ENCODE measurements around the gene ANKRD40. TPM values are rescaled to one million over a fixed set of nuclear protein-coding genes. Genes with fewer than 3 reads are reported as not detected.

ANKRD40 gene
- total RNA-seq, 1 experiment from 2014 or later: 72.0 TPM

DNA sequence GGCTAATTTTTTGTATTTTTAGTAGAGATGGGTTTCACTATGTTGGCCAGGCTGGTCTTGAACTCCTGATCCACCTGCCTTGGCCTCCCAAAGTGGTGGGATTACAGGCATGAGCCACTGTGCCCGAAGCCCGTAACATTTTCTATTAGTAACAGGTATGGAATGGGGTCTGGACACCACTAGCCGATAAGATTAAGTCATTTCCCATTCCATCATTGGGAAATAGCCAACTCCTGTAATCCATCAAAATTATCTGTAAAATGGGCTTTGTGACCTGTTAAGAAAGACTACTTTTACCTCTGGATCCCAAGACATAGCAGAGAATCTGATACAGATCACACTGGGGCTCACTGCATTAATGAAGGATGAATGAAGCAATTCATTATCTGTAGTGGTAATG lies 7.8 kb upstream of the ANKRD40 start:
- H3K9me3 ChIP-seq (ENCODE audit: control insufficient read depth in 1 of 2, insufficient read depth in 1 of 2, low read depth in 1 of 2, low read length in 2 of 2): no peaks in the 10 kb centered on the region
- peak overlapping the region; percentile 45 for H2AFZ ChIP-seq (ENCODE audit: low read depth, low read length, poor library complexity, severe bottlenecking)
- peaks cover 12% of the 10 kb centered on the region for H3K79me2 ChIP-seq (ENCODE audit: insufficient read depth, low read length)
- no peak for DNase-seq (ENCODE audit: low read depth, low spot score)
- BruUV-seq (replicated peaks): no TSS peak
- peaks cover 10 to 30% of the 10 kb centered on the region in 2 experiments for H3K4me1 ChIP-seq (ENCODE audit: control insufficient read depth in 1 of 2, insufficient read depth in 2 of 2, low read length in 2 of 2)
- ChIA-PET CTCF (no interaction called here), POLR2A (interaction anchor here (1.5 kb wide), 1 partner anchor 10 kb away, joined by 4 read pairs; no protein-coding TSS in a partner anchor), RAD21 (ENCODE audit: low non-redundant PET in 1 of 2, low total read pairs in 2 of 2, uncharacterized antibody in 2 of 2, unreplicated experiment in 2 of 2) (no interaction called here)
- H3K4me2 ChIP-seq (ENCODE audit: low read length): no peak overlapping the region
- H3K27me3 ChIP-seq (ENCODE audit: insufficient read depth, low read length): no peaks in the 10 kb centered on the region
- H3K36me3 ChIP-seq (ENCODE audit: control insufficient read depth in 1 of 2, insufficient read depth in 2 of 2, low read length in 2 of 2): no peaks in the 10 kb centered on the region
- intact Hi-C loops (cut with micrococcal nuclease): no loop called here
- H4K20me1 ChIP-seq (ENCODE audit: insufficient read depth): peaks cover 3% of the 10 kb centered on the region; the same call in 1 of the 2 replicates
- no peak overlapping the region for H3K9ac ChIP-seq (ENCODE audit: low read length)
- no peak overlapping the region for H3K27ac ChIP-seq (ENCODE audit: low read depth, low read length)
- ATAC-seq: no peak
- no peak overlapping the region for H3K4me3 ChIP-seq (replicated peaks in 1 of 2; ENCODE audit: low read depth in 1 of 2, low read length in 2 of 2)
- H3K9me2 ChIP-seq (ENCODE audit: insufficient read depth): no peaks in the 10 kb centered on the region
- no peak for TF ChIP-seq ELF1 (IDR thresholded peaks at IDR 0.05; ENCODE audit: borderline replicate concordance, low read depth)
- TF ChIP-seq POLR2A (IDR thresholded peaks at IDR 0.05; ENCODE audit: borderline replicate concordance, extremely low read depth, insufficient read depth, insufficient read length): no peak
- TF ChIP-seq SIN3A (IDR thresholded peaks at IDR 0.05; ENCODE audit: low read depth): no peak
- TF ChIP-seq, protein P1, sequence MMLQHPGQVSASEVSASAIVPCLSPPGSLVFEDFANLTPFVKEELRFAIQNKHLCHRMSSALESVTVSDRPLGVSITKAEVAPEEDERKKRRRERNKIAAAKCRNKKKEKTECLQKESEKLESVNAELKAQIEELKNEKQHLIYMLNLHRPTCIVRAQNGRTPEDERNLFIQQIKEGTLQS (IDR thresholded peaks at IDR 0.05): no peak
- no peak for TF ChIP-seq RAD21 (IDR thresholded peaks at IDR 0.05; ENCODE audit: low read depth)
- TF ChIP-seq SRF (IDR thresholded peaks at IDR 0.05; ENCODE audit: low read depth): no peak
- TF ChIP-seq, protein P2, sequence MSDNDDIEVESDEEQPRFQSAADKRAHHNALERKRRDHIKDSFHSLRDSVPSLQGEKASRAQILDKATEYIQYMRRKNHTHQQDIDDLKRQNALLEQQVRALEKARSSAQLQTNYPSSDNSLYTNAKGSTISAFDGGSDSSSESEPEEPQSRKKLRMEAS (IDR thresholded peaks at IDR 0.05): no peak
- no peak for TF ChIP-seq CBX3 (IDR thresholded peaks at IDR 0.05; ENCODE audit: low read depth)
- TF ChIP-seq YY1 (IDR thresholded peaks at IDR 0.05; ENCODE audit: extremely low read depth, insufficient replicate concordance, low read depth, low read length): no peak
- TF ChIP-seq CEBPB (IDR thresholded peaks at IDR 0.05; ENCODE audit: low read depth): no peak

DNA sequence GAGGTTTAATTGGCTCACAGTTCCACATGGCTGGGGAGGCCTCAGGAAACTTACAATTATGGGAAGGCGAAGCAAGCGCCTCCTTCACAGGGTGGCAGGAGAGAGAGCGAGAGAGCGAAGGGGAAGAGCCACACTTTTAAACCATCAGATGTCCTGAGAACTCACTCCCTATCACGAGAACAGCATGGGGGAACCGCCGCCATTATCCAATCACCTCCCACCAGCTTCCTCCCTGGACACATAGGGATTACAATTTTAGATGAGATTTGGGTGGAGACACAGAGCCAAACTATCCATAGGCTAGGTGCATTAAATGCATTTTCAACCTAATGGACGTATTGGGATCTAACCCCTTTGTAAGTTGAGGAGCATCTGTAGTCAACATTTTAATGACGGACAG lies 4.9 kb upstream of the ANKRD40 start:
- Histone ChIP-seq H3K9me2 (ENCODE audit: insufficient read depth) (no peaks in the 10 kb centered on the region), H2AFZ (ENCODE audit: low read depth, low read length, poor library complexity, severe bottlenecking) (no peak overlapping the region), H3K27me3 (ENCODE audit: insufficient read depth, low read length) (no peaks in the 10 kb centered on the region), H3K27ac (ENCODE audit: low read depth, low read length) (no peak overlapping the region), H3K36me3 (ENCODE audit: control insufficient read depth in 1 of 2, insufficient read depth in 2 of 2, low read length in 2 of 2) (no peaks in the 10 kb centered on the region), H3K79me2 (ENCODE audit: insufficient read depth, low read length) (peaks cover 14% of the 10 kb centered on the region), H3K4me2 (ENCODE audit: low read length) (no peak overlapping the region), H3K4me3 (replicated peaks in 1 of 2; ENCODE audit: low read depth in 1 of 2, low read length in 2 of 2) (no peak overlapping the region), H3K9me3 (ENCODE audit: control insufficient read depth in 1 of 2, insufficient read depth in 1 of 2, low read depth in 1 of 2, low read length in 2 of 2) (no peaks in the 10 kb centered on the region), H3K9ac (ENCODE audit: low read length) (no peak overlapping the region), H4K20me1 (ENCODE audit: insufficient read depth) (no peaks in the 10 kb centered on the region), H3K4me1 (ENCODE audit: control insufficient read depth in 1 of 2, insufficient read depth in 2 of 2, low read length in 2 of 2) (peaks cover 24 to 43% of the 10 kb centered on the region in 2 experiments)
- RAD21 ChIA-PET (ENCODE audit: low non-redundant PET in 1 of 2, low total read pairs in 2 of 2, uncharacterized antibody in 2 of 2, unreplicated experiment in 2 of 2): no interaction called here
- BruUV-seq (replicated peaks): no TSS peak
- CTCF ChIA-PET: no interaction called here
- intact Hi-C loops (cut with micrococcal nuclease): no loop called here
- POLR2A ChIA-PET: interaction anchor here (0.5 kb wide), 1 partner anchor 9 kb away, joined by 5 read pairs; no protein-coding TSS in a partner anchor
- DNase-seq (ENCODE audit: low read depth, low spot score) (no peak), ATAC-seq (no peak)
- TF ChIP-seq ZFX (IDR thresholded peaks at IDR 0.05) (no peak), POLR2A (IDR thresholded peaks at IDR 0.05; ENCODE audit: borderline replicate concordance, extremely low read depth, insufficient read depth, insufficient read length) (no peak), SRF (IDR thresholded peaks at IDR 0.05; ENCODE audit: low read depth) (no peak), EZH2phosphoT487 (IDR thresholded peaks at IDR 0.05; ENCODE audit: borderline replicate concordance) (no peak), TCF7L2 (IDR thresholded peaks at IDR 0.05; ENCODE audit: borderline replicate concordance, extremely low read depth, insufficient read depth, insufficient read length) (no peak)
- TF ChIP-seq, protein P1 (IDR thresholded peaks at IDR 0.05): no peak
